Trophoblast cell (in vitro differentiated cells and primary cell): ENCODE data around the gene DLGAP4.
A peak's percentile ranks its signal among the peaks of the same experiment; 100 is the strongest.

ENCODE experiments used
- DNase-seq, 2 donors: peaks; one replicate each; pipeline ENCODE4 v3.0.0-alpha.2; 2016
- H2AFZ ChIP-seq: 2 replicates; pipeline ENCODE4 v1.6.1; 2013; ENCODE audit warnings: low read length, moderate library complexity, mild to moderate bottlenecking; ENCODE audit not compliant: insufficient read depth, poor library complexity
- H2AK5ac ChIP-seq: 2 replicates; pipeline ENCODE4 v1.6.1; 2013; ENCODE audit warnings: mild to moderate bottlenecking, low read length
- H2BK120ac ChIP-seq: 2 replicates; pipeline ENCODE4 v1.6.1; 2013; ENCODE audit warnings: low read length, mild to moderate bottlenecking, moderate library complexity; ENCODE audit not compliant: insufficient read depth, poor library complexity
- H2BK12ac ChIP-seq: 2 replicates; pipeline ENCODE4 v1.6.1; 2013; ENCODE audit warnings: mild to moderate bottlenecking, low read length, moderate library complexity
- H2BK5ac ChIP-seq: 2 replicates; pipeline ENCODE4 v1.6.1; 2013; ENCODE audit warnings: low read length, low read depth, moderate library complexity, mild to moderate bottlenecking; ENCODE audit not compliant: poor library complexity
- H3K14ac ChIP-seq: 2 replicates; pipeline ENCODE4 v1.6.1; 2013; ENCODE audit warnings: mild to moderate bottlenecking, low read length
- H3K18ac ChIP-seq: 2 replicates; pipeline ENCODE4 v1.6.1; 2013; ENCODE audit warnings: mild to moderate bottlenecking, low read length
- H3K23ac ChIP-seq: 2 replicates; pipeline ENCODE4 v1.6.1; 2013; ENCODE audit warnings: low read length
- H3K27ac ChIP-seq: 2 replicates; pipeline ENCODE4 v1.5.1; 2013; ENCODE audit warnings: low read depth, mild to moderate bottlenecking, inconsistent platforms, low read length, moderate library complexity
- H3K27me3 ChIP-seq: 2 replicates; pipeline ENCODE4 v1.6.1; 2013; ENCODE audit warnings: inconsistent platforms, mild to moderate bottlenecking, low read length, moderate library complexity; ENCODE audit not compliant: insufficient read depth
- H3K36me3 ChIP-seq, 2 experiments: 1 replicate in 1 of 2; 2 replicates in 1 of 2; pipeline ENCODE4 v1.6.1; 2013; ENCODE audit warnings: low read length in 2 of 2, mild to moderate bottlenecking in 2 of 2, moderate library complexity in 1 of 2; ENCODE audit not compliant: insufficient read depth in 2 of 2, control insufficient read depth in 1 of 2
- H3K4ac ChIP-seq: 2 replicates; pipeline ENCODE4 v1.6.1; 2013; ENCODE audit warnings: low read depth, mild to moderate bottlenecking, low read length, moderate library complexity
- H3K4me1 ChIP-seq, 2 experiments: 1 replicate in 1 of 2; 2 replicates in 1 of 2; pipeline ENCODE4 v1.6.1; 2013; ENCODE audit warnings: low read length in 2 of 2, mild to moderate bottlenecking in 2 of 2, moderate library complexity in 1 of 2; ENCODE audit not compliant: insufficient read depth in 2 of 2, control insufficient read depth in 1 of 2
- H3K4me2 ChIP-seq: 2 replicates; pipeline ENCODE4 v1.6.1; 2013; ENCODE audit warnings: inconsistent platforms, mild to moderate bottlenecking, low read length, moderate library complexity
- H3K4me3 ChIP-seq: 2 replicates; pipeline ENCODE4 v1.5.1; 2013; ENCODE audit warnings: mild to moderate bottlenecking, low read depth, low read length, inconsistent platforms
- H3K79me1 ChIP-seq: one replicate; pipeline ENCODE4 v1.6.1; 2013; ENCODE audit warnings: low read length
- H3K79me2 ChIP-seq: 2 replicates; pipeline ENCODE4 v1.6.1; 2013; ENCODE audit warnings: low read length, mild to moderate bottlenecking; ENCODE audit not compliant: control insufficient read depth, insufficient read depth, poor library complexity
- H3K9ac ChIP-seq: 2 replicates; pipeline ENCODE4 v1.6.1; 2013; ENCODE audit warnings: mild to moderate bottlenecking, low read length
- H3K9me3 ChIP-seq: 2 replicates; pipeline ENCODE4 v1.6.1; 2013; ENCODE audit warnings: low read depth, mild to moderate bottlenecking, control low read depth, inconsistent platforms, low read length; ENCODE audit not compliant: insufficient read depth
- H4K12ac ChIP-seq: 2 replicates; pipeline ENCODE4 v1.6.1; 2013; ENCODE audit warnings: low read depth, mild to moderate bottlenecking, low read length, moderate library complexity
- H4K8ac ChIP-seq: 2 replicates; pipeline ENCODE4 v1.6.1; 2013; ENCODE audit warnings: low read depth, mild to moderate bottlenecking, low read length, moderate library complexity
- H4K91ac ChIP-seq: one replicate; pipeline ENCODE4 v1.6.1; 2013; ENCODE audit warnings: low read depth, mild to moderate bottlenecking, low read length, moderate library complexity
- WGBS: extraction: QIAGEN DNeasy Blood & Tissue Kit; methylation state at CpG from one replicate; pipeline ENCODE4 v1.1.7; 2013; ENCODE audit warnings: missing lambda C conversion rate; ENCODE audit not compliant: insufficient read length, insufficient coverage; ENCODE audit errors: extremely low coverage; 5-methylcytosine and 5-hydroxymethylcytosine counted together

DLGAP4 gene

GRCh38 chr20:36352843-36353553, 46.9 kb downstream of the DLGAP4 start:
- H3K9ac ChIP-seq, result no peak overlapping the region
- peaks cover 1% of the 10 kb centered on the region for H3K9me3 ChIP-seq
- no peak overlapping the region for H3K18ac ChIP-seq
- H2BK5ac ChIP-seq, result no peak overlapping the region
- H3K4me1 ChIP-seq, result no peaks in the 10 kb centered on the region
- no CpG with 5 or more reads among the region's 11 CpGs for WGBS
- no peaks in the 10 kb centered on the region for H3K36me3 ChIP-seq
- no peak overlapping the region for H4K8ac ChIP-seq
- no peaks in the 10 kb centered on the region for H3K79me2 ChIP-seq
- no peak overlapping the region for H3K14ac ChIP-seq
- H2AFZ ChIP-seq, result no peak overlapping the region
- H3K4me2 ChIP-seq, result no peak overlapping the region
- no peak overlapping the region for H3K4me3 ChIP-seq
- peak; percentile 20 to 62 for DNase-seq
- no peak overlapping the region for H2BK120ac ChIP-seq
- H3K79me1 ChIP-seq, result no peaks in the 10 kb centered on the region
- H3K4ac ChIP-seq, result no peak overlapping the region
- no peak overlapping the region for H4K91ac ChIP-seq
- H3K27me3 ChIP-seq, result no peaks in the 10 kb centered on the region
- no peak overlapping the region for H3K23ac ChIP-seq
- H4K12ac ChIP-seq, result no peak overlapping the region
- no peak overlapping the region for H2AK5ac ChIP-seq
- no peak overlapping the region for H3K27ac ChIP-seq
- no peak overlapping the region for H2BK12ac ChIP-seq

- H3K79me2 ChIP-seq, result no peaks in the 10 kb centered on the region
These were observed 47.6 kb downstream of the DLGAP4 start for GRCh38 chr20:36353740-36354139.

DNA sequence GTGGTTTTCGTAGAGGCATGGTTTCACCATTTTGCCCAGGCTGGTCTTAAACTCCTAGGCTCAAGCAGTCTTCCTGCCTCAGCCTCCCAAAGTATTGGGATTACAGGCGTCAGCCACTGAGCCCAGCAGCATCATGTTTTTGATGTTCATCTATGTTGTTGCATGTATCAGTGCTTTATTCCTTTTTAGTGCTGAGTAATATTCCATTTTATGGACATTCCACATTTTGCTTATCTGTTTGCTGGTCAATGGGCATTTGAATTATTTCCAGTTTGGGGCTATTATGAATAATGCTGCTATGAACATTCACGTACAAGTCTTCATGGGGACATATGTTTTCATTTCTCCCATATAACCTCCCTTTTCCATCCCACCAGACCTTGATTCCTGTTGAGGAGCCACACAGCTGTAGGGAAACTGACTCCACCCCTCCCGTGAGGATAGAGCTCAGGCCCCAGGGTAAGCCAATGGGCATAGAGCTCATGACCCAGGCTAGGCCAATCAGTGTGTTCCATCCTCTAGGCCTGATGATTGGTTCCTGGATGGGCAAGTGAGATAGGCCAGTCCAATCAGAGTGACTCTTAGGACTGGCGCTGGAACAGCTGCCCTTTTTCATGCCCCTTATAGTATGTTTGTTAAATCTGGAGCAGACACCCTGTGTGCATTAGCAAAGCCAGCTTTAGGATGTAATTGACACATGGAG, 49.5 kb downstream of the DLGAP4 start:
- H3K79me1 ChIP-seq, result no peaks in the 10 kb centered on the region
- no CpG with 5 or more reads among the region's 5 CpGs for WGBS

More at GRCh38 chr20:36353740-36354139, 47.6 kb downstream of the DLGAP4 start:
- Histone ChIP-seq H3K14ac (no peak overlapping the region), H4K8ac (no peak overlapping the region), H3K4me1 (no peaks in the 10 kb centered on the region), H3K4ac (no peak overlapping the region), H2BK12ac (no peak overlapping the region), H3K4me2 (no peak overlapping the region), H4K91ac (no peak overlapping the region), H3K18ac (no peak overlapping the region), H3K23ac (no peak overlapping the region), H3K4me3 (no peak overlapping the region), H2BK120ac (no peak overlapping the region), H2AK5ac (no peak overlapping the region), H3K79me1 (no peaks in the 10 kb centered on the region), H3K36me3 (no peaks in the 10 kb centered on the region), H3K27ac (no peak overlapping the region), H3K9me3 (peaks cover 1% of the 10 kb centered on the region), H4K12ac (no peak overlapping the region), H2BK5ac (no peak overlapping the region), H2AFZ (no peak overlapping the region), H3K27me3 (no peaks in the 10 kb centered on the region), H3K9ac (no peak overlapping the region)
- no peak for DNase-seq
- no CpG with 5 or more reads among the region's 9 CpGs for WGBS

DNA sequence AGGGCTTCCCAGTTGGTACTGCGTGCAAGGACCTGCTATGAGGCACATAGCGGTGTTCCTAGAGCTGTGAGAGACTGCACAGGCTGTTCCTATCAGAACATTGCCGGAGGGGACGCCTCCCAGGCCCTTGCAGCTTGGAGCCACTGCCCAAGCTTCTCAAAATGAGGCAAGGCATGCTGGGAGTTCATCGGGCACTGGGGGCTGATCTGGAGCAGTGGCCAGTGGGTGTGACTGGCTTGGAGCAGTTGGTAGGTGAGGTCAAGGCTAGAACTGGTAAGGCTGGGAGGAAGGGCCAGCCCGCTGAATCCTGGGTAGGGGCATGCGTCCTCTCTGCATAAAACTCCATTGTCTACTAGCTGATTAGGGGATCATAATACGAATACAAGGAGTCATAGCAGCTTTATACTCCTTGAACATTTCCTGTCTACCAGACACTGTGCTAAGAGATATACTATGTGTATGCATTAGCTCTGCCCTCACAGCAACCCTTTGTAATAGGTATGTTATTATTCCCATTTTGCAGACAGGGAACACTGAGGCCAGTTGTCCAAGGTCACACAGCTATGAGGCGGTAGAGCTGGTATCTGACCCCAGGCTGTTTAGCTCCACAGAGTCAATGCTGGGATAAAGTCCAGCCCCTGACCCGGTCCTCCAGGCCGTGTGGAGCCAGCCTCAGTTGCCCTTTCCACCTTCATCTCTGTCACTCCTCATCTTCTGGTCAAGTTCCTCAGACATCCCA, 53.7 kb downstream of the DLGAP4 start:
- H3K27ac ChIP-seq, result no peak overlapping the region
- H2BK5ac ChIP-seq, result no peak overlapping the region
- no peak overlapping the region for H3K4ac ChIP-seq
- no peaks in the 10 kb centered on the region for H3K79me1 ChIP-seq
- H2BK120ac ChIP-seq, result no peak overlapping the region
- no peak overlapping the region for H3K9ac ChIP-seq
- no peak overlapping the region for H3K23ac ChIP-seq
- no peak overlapping the region for H4K12ac ChIP-seq
- no CpG with 5 or more reads among the region's 11 CpGs for WGBS
- no peak overlapping the region for H4K8ac ChIP-seq
- H3K9me3 ChIP-seq, result no peaks in the 10 kb centered on the region
- H4K91ac ChIP-seq, result no peak overlapping the region
- H3K79me2 ChIP-seq, result no peaks in the 10 kb centered on the region
- H2BK12ac ChIP-seq, result no peak overlapping the region
- H2AK5ac ChIP-seq, result no peak overlapping the region
- H2AFZ ChIP-seq, result no peak overlapping the region
- DNase-seq, result peak in 1 of 2 donors; percentile 12
- H3K27me3 ChIP-seq, result no peaks in the 10 kb centered on the region
- H3K36me3 ChIP-seq, result no peaks in the 10 kb centered on the region
- no peak overlapping the region for H3K4me2 ChIP-seq
- H3K4me1 ChIP-seq, result no peaks in the 10 kb centered on the region
- H3K18ac ChIP-seq, result no peak overlapping the region
- H3K14ac ChIP-seq, result no peak overlapping the region
- no peak overlapping the region for H3K4me3 ChIP-seq

More for the DNA sequence above, 49.5 kb downstream of the DLGAP4 start:
- H2AFZ ChIP-seq, result no peak overlapping the region
- no peak overlapping the region for H4K91ac ChIP-seq
- no peaks in the 10 kb centered on the region for H3K27me3 ChIP-seq
- DNase-seq, result no peak
- H4K8ac ChIP-seq, result no peak overlapping the region
- no peak overlapping the region for H3K4ac ChIP-seq
- H3K4me1 ChIP-seq, result no peaks in the 10 kb centered on the region
- H2AK5ac ChIP-seq, result no peak overlapping the region
- no peak overlapping the region for H4K12ac ChIP-seq
- H3K4me2 ChIP-seq, result no peak overlapping the region
- H3K4me3 ChIP-seq, result no peak overlapping the region
- no peaks in the 10 kb centered on the region for H3K79me2 ChIP-seq
- no peak overlapping the region for H3K18ac ChIP-seq
- H2BK5ac ChIP-seq, result no peak overlapping the region
- no peak overlapping the region for H2BK120ac ChIP-seq
- H2BK12ac ChIP-seq, result no peak overlapping the region
- H3K36me3 ChIP-seq, result no peaks in the 10 kb centered on the region
- H3K14ac ChIP-seq, result no peak overlapping the region
- peaks cover 1% of the 10 kb centered on the region for H3K9me3 ChIP-seq
- no peak overlapping the region for H3K23ac ChIP-seq
- no peak overlapping the region for H3K27ac ChIP-seq
- H3K9ac ChIP-seq, result no peak overlapping the region
